KMS-11 (cell line): ENCODE data around the gene PLXNA4.

ENCODE experiments used
- H2AFZ ChIP-seq: fragments of 200-600 bp; sonication (generic); 2 replicates; pipeline ENCODE4 v1.6.1; 2016; ENCODE audit warnings: antibody characterized with exemption, mixed run types, low read depth
- H3K27ac ChIP-seq: fragments of 200-600 bp; sonication (generic); 2 replicates; pipeline ENCODE4 v1.6.1; 2016; ENCODE audit warnings: mild to moderate bottlenecking, mixed run types
- H3K27me3 ChIP-seq: fragments of 200-600 bp; sonication (generic); 2 replicates; pipeline ENCODE4 v1.6.1; 2017; ENCODE audit warnings: mild to moderate bottlenecking, low read depth, mixed run types, moderate library complexity; ENCODE audit not compliant: insufficient read depth
- H3K36me3 ChIP-seq: fragments of 200-600 bp; sonication (generic); 2 replicates; pipeline ENCODE4 v1.6.1; 2017; ENCODE audit warnings: mild to moderate bottlenecking, mixed run types; ENCODE audit not compliant: insufficient read depth
- H3K4me1 ChIP-seq: fragments of 200-600 bp; sonication (generic); 2 replicates; pipeline ENCODE4 v1.6.1; 2016; ENCODE audit warnings: mild to moderate bottlenecking, low read depth, mixed run types; ENCODE audit not compliant: poor library complexity, severe bottlenecking
- H3K4me2 ChIP-seq: fragments of 200-600 bp; sonication (generic); 2 replicates; pipeline ENCODE4 v1.7.0; 2016; ENCODE audit warnings: mild to moderate bottlenecking, mixed run types
- H3K4me3 ChIP-seq: fragments of 200-600 bp; sonication (generic); IDR thresholded peaks from 2 replicates; pipeline ENCODE4 v1.6.1; 2017; ENCODE audit warnings: low read depth, low read length, mixed read lengths; ENCODE audit not compliant: insufficient read depth
- H3K79me2 ChIP-seq: fragments of 200-600 bp; sonication (generic); 2 replicates; pipeline ENCODE4 v1.6.1; 2016; ENCODE audit warnings: low read depth, mixed run types; ENCODE audit not compliant: insufficient read depth
- H3K9ac ChIP-seq: fragments of 200-600 bp; sonication (generic); 2 replicates; pipeline ENCODE4 v1.6.1; 2016; ENCODE audit warnings: mild to moderate bottlenecking, mixed run types
- H4K20me1 ChIP-seq: fragments of 200-600 bp; sonication (generic); 2 replicates; pipeline ENCODE4 v1.6.1; 2016; ENCODE audit warnings: mild to moderate bottlenecking, mixed run types; ENCODE audit not compliant: insufficient read depth
- TF ChIP-seq, protein P1 (sequence below): fragments of 200-600 bp; sonication (generic); conservative IDR thresholded peaks from 2 replicates; pipeline ENCODE4 v1.6.1; 2017; ENCODE audit warnings: low read depth, mild to moderate bottlenecking, antibody characterized with exemption, low read length, moderate library complexity, mixed read lengths

Gene PLXNA4

DNA sequence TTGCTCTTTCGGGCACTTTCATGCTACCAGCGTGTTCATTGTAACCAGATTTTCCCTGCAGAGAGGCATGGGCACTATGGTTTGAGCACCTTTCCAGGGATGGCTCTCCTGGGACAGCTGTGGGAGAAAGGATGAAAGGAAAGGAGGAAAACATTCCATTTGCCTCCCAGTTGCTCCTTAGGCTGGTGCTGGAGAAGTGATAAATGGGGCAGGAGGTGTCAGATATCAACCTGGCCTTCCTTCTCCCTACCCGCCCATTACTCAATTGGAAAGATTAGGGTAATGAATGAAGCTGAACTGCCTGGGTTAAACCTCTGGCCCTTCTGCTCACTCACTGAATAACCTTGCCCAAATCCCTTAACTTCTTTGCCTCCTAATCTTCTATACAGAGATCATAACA lies 228.4 kb downstream of the PLXNA4 start:
- H3K36me3 ChIP-seq, result no peaks in the 10 kb centered on the region
- H3K4me2 ChIP-seq, result no peak overlapping the region
- H3K4me1 ChIP-seq, result no peaks in the 10 kb centered on the region
- no peaks in the 10 kb centered on the region for H3K27me3 ChIP-seq
- TF ChIP-seq, protein P1, sequence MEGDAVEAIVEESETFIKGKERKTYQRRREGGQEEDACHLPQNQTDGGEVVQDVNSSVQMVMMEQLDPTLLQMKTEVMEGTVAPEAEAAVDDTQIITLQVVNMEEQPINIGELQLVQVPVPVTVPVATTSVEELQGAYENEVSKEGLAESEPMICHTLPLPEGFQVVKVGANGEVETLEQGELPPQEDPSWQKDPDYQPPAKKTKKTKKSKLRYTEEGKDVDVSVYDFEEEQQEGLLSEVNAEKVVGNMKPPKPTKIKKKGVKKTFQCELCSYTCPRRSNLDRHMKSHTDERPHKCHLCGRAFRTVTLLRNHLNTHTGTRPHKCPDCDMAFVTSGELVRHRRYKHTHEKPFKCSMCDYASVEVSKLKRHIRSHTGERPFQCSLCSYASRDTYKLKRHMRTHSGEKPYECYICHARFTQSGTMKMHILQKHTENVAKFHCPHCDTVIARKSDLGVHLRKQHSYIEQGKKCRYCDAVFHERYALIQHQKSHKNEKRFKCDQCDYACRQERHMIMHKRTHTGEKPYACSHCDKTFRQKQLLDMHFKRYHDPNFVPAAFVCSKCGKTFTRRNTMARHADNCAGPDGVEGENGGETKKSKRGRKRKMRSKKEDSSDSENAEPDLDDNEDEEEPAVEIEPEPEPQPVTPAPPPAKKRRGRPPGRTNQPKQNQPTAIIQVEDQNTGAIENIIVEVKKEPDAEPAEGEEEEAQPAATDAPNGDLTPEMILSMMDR, result no peak
- H4K20me1 ChIP-seq, result no peaks in the 10 kb centered on the region
- no peak overlapping the region for H2AFZ ChIP-seq
- no peaks in the 10 kb centered on the region for H3K79me2 ChIP-seq
- H3K27ac ChIP-seq, result no peak overlapping the region
- no peak overlapping the region for H3K4me3 ChIP-seq
- H3K9ac ChIP-seq, result no peak overlapping the region

GRCh38 chr7:132347123-132347522 lies 229.1 kb downstream of the PLXNA4 start:
- H4K20me1 ChIP-seq, result no peaks in the 10 kb centered on the region
- no peaks in the 10 kb centered on the region for H3K4me1 ChIP-seq
- H3K79me2 ChIP-seq, result no peaks in the 10 kb centered on the region
- no peak overlapping the region for H3K4me2 ChIP-seq
- TF ChIP-seq, protein P1, result no peak
- no peak overlapping the region for H3K27ac ChIP-seq
- no peak overlapping the region for H3K9ac ChIP-seq
- H3K36me3 ChIP-seq, result no peaks in the 10 kb centered on the region
- H3K27me3 ChIP-seq, result no peaks in the 10 kb centered on the region
- no peak overlapping the region for H2AFZ ChIP-seq
- no peak overlapping the region for H3K4me3 ChIP-seq

- Histone ChIP-seq H3K27ac (no peak overlapping the region), H3K4me1 (no peaks in the 10 kb centered on the region), H3K36me3 (no peaks in the 10 kb centered on the region), H2AFZ (no peak overlapping the region), H3K4me2 (no peak overlapping the region), H4K20me1 (no peaks in the 10 kb centered on the region), H3K27me3 (no peaks in the 10 kb centered on the region), H3K79me2 (no peaks in the 10 kb centered on the region), H3K4me3 (no peak overlapping the region), H3K9ac (no peak overlapping the region)
- TF ChIP-seq, protein P1, result no peak
Observed at GRCh38 chr7:132345543-132346129, 230.6 kb downstream of the PLXNA4 start.

DNA sequence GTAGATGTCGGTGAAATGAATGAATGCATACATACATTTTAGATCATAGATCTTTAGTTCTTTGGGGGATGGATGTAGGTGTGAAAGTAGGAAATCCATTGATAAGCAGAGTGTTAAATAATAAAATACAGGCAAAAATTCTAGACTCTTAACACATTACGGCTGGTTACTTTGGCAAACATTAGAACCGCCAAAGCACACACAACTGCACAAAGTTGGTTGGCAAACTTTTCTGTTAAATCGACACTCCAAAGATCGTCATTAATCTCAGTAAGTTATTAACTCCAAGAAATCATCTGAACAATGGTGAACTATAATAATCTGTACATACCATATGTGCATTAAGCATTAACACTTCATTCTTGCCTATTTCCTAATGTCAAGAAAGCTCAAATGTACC lies 231.2 kb downstream of the PLXNA4 start:
- TF ChIP-seq, protein P1, result no peak

More for the DNA sequence above, 231.2 kb downstream of the PLXNA4 start:
- no peaks in the 10 kb centered on the region for H3K27me3 ChIP-seq
- H3K36me3 ChIP-seq, result no peaks in the 10 kb centered on the region
- no peak overlapping the region for H3K27ac ChIP-seq
- H3K4me3 ChIP-seq, result no peak overlapping the region
- H3K9ac ChIP-seq, result no peak overlapping the region
- no peaks in the 10 kb centered on the region for H3K4me1 ChIP-seq
- no peak overlapping the region for H3K4me2 ChIP-seq
- no peaks in the 10 kb centered on the region for H4K20me1 ChIP-seq
- no peaks in the 10 kb centered on the region for H3K79me2 ChIP-seq
- H2AFZ ChIP-seq, result no peak overlapping the region
